Heart left ventricle (tissue), 11 donors: Measurements from ENCODE around the gene CR1L. TPM values are rescaled to one million over a fixed set of nuclear protein-coding genes. Genes with fewer than 3 reads are reported as not detected.

ENCODE experiments used
- polyA plus RNA-seq, 2 donors: library from polyadenylated mRNA; stranded (reverse); fragments of 200-250 nt; gene quantifications; one replicate each; pipeline ENCODE4 v1.2.3, GENCODE V29; 2013
- total RNA-seq, 9 donors: library from RNA; depleted of rRNA in 2 of 9; stranded (reverse); fragments of >200 nt in 2 of 9; fragmentation: NEBNext Ultra II Directional in 3 of 9; extraction: Animal tissue kit (Norgen Biotek cat#: 25700) in 3 of 9; gene quantifications; one replicate each; pipeline versions ENCODE4 v1.1.0 to v1.2.4, GENCODE V29; 2016 to 2023
- donor health status: ischemic (EF 13 %, LVEDD 7.1; RV severe dilation, severe dysfunction).
- donor health status: healthy with polysubstance abuse.
- donor health status: DM: no; HTN: yes; CAD: no.
- donor health status: DM: no; HTN: no; CAD: no.
- donor health status: ischemic (EF 25% LVEDD 5.7; RV mildly dilated, moderate dysfunction).
- donor health status: healthy.
- donor health status: DM: yes; HTN: yes; CAD: no.
- donor health status: PGD.
- donor health status: nonischemic (EF 23%, LVEDD 6.1; RV moderate dilation, normal function).

Gene CR1L
- total and polyA plus RNA-seq, 11 donors: 0.41 to 1.1 TPM; not detected in 9

Other genes starting within 250 kb of the CR1L start
- under 1 TPM in 1 of 9 donors, not detected in 8; 0.09 TPM for gene CR2, start 190.8 kb upstream of the CR1L start, total RNA-seq
- under 1 TPM in 1 of 2 donors, not detected in 1; 0.03 TPM for gene CR2, start 190.8 kb upstream of the CR1L start, polyA plus RNA-seq
- 10 to 100 TPM in 2 of 9 donors, 1 to 10 TPM in 5, under 1 TPM in 2; 0.69 to 43.0 (median 1.9) TPM for gene CR1, start 149.0 kb upstream of the CR1L start, total RNA-seq
- under 1 TPM; 0.19 to 0.35 TPM for gene CR1, start 149.0 kb upstream of the CR1L start, polyA plus RNA-seq
- 100 to 1,000 TPM in 5 of 9 donors, 10 to 100 TPM in 4; 67.7 to 133 (median 101) TPM for gene CD46, start 106.9 kb downstream of the CR1L start, total RNA-seq
- 10 to 100 TPM; 40.6 to 68.0 TPM for gene CD46, start 106.9 kb downstream of the CR1L start, polyA plus RNA-seq